GM12873 (cell line): ENCODE results near the gene UBE2H.

Experiments
- CTCF ChIP-seq: IDR thresholded peaks from 2 replicates; pipeline ENCODE4 v1.5.1; 2012; ENCODE audit warnings: low read depth, mild to moderate bottlenecking, moderate library complexity, low read length, control low read depth; ENCODE audit not compliant: insufficient read depth; ENCODE audit errors: missing control alignments

The UBE2H gene

GRCh38 chr7:129903935-129904334 lies 48.8 kb downstream of the UBE2H start:
- TF ChIP-seq CTCF: no peak

- no peak for TF ChIP-seq CTCF
These were observed 49.9 kb downstream of the UBE2H start for GRCh38 chr7:129902788-129903422.

- TF ChIP-seq CTCF: no peak
These were observed 54.1 kb downstream of the UBE2H start for GRCh38 chr7:129898502-129899160.

- TF ChIP-seq CTCF: no peak
These were observed 54.8 kb downstream of the UBE2H start for GRCh38 chr7:129898007-129898406.

- no peak for TF ChIP-seq CTCF
These were observed 56.0 kb downstream of the UBE2H start for GRCh38 chr7:129896568-129897382.

- TF ChIP-seq CTCF: no peak
These were observed 62.7 kb downstream of the UBE2H start for GRCh38 chr7:129890090-129890489.
